Heart right ventricle (tissue), 16 donors: ENCODE measurements around the gene GJB2. TPM values are rescaled to one million over a fixed set of nuclear protein-coding genes. Genes with fewer than 3 reads are reported as not detected.

Experiments used
- ATAC-seq, 8 donors: fragments of 200-7000 bp; cut with Tn5 transposase; one replicate each; pipeline ENCODE4 v1.9.1; 2020; ENCODE audit warnings: mild to moderate bottlenecking in 8 of 8, moderate library complexity in 8 of 8, moderate number of reproducible peaks in 1 of 8
- DNase-seq, 2 donors: peaks; one replicate each; pipeline ENCODE4 v3.0.0-alpha.2; 2020
- H3K27ac ChIP-seq, 10 donors: fragments of 200-600 bp; sonication (generic) in 2 of 10; one replicate each; pipeline versions ENCODE4 v1.5.0 to v1.8.0; 2020 to 2022; ENCODE audit warnings: mild to moderate bottlenecking in 3 of 10
- H3K27me3 ChIP-seq, 7 donors: fragments of 200-600 bp; one replicate each; pipeline ENCODE4 v1.8.0; 2021 to 2022; ENCODE audit warnings: mild to moderate bottlenecking in 2 of 7
- H3K36me3 ChIP-seq, 9 donors: fragments of 200-600 bp; sonication (generic) in 1 of 9; one replicate each; pipeline versions ENCODE4 v1.5.0 to v1.8.0; 2020 to 2022; ENCODE audit warnings: mild to moderate bottlenecking in 2 of 9
- H3K4me1 ChIP-seq, 9 donors: fragments of 200-600 bp; sonication (generic) in 1 of 9; one replicate each; pipeline versions ENCODE4 v1.5.0 to v1.8.0; 2020 to 2022; ENCODE audit warnings: mild to moderate bottlenecking in 4 of 9
- H3K4me3 ChIP-seq, 10 donors: fragments of 200-600 bp; sonication (generic) in 2 of 10; one replicate each; pipeline versions ENCODE4 v1.5.0 to v1.8.0; 2020 to 2022; ENCODE audit warnings: mild to moderate bottlenecking in 7 of 10, moderate library complexity in 2 of 10
- H3K9me3 ChIP-seq, 11 donors: fragments of 200-600 bp in 10 of 11; sonication (generic) in 2 of 11; one replicate each; pipeline versions ENCODE4 v1.5.0 to v1.8.0; 2013 to 2022; ENCODE audit warnings: mild to moderate bottlenecking in 2 of 11, control low read depth in 1 of 11, moderate library complexity in 1 of 11
- WGBS, 2 donors: extraction: QIAGEN DNeasy Blood & Tissue Kit; methylation state at CpG; one replicate each; pipeline ENCODE4 v1.1.7; 2013; ENCODE audit warnings: inconsistent platforms in 1 of 2; 5-methylcytosine and 5-hydroxymethylcytosine counted together
- intact Hi-C, 10 donors: fragments of 100-400 bp; cut with DNase I; formaldehyde crosslinking; loops; one replicate each; pipeline versions ENCODE4 v1.11.1 to v1.14.2; 2022
- polyA plus RNA-seq, 2 donors: library from polyadenylated mRNA; stranded (reverse); fragments of 200-250 nt; gene quantifications; one replicate each; pipeline ENCODE4 v1.2.3, GENCODE V29; 2013
- total RNA-seq, 10 donors: library from RNA; stranded (reverse); fragmentation: NEBNext Ultra II Directional in 3 of 10; extraction: Animal tissue kit (Norgen Biotek cat#: 25700) in 3 of 10; gene quantifications; one replicate each; pipeline versions ENCODE4 v1.2.1 to v1.2.4, GENCODE V29; 2021 to 2023
- TF ChIP-seq, protein P1 (sequence below), 9 donors: fragments of 200-600 bp; sonication (generic) in 2 of 9; IDR thresholded peaks; one replicate each; pipeline versions ENCODE4 v1.5.0 to v1.8.0; 2021 to 2022; ENCODE audit warnings: antibody characterized with exemption in 9 of 9, mild to moderate bottlenecking in 5 of 9, moderate library complexity in 1 of 9
- donor health status: Arrhythmogenic right ventricular cardiomyopathy.
- donor health status: ischemic (EF 13 %, LVEDD 7.1; RV severe dilation, severe dysfunction).
- donor health status: healthy with polysubstance abuse.
- donor health status: DM: no; HTN: yes; CAD: no.
- donor health status: DM: no; HTN: no; CAD: no.
- donor health status: ischemic (EF 25% LVEDD 6.9; RV normal size, moderate dysfunction).
- donor health status: ischemic (EF 25% LVEDD 5.7; RV mildly dilated, moderate dysfunction).
- donor health status: healthy.
- donor health status: DM: yes; HTN: yes; CAD: no.
- donor health status: Ischemic cardiomyopathy.
- donor health status: ischemic (EF 35%, LVEDD 5.7; RV mildly dilated, moderate dysfunction).
- donor health status: nonischemic (EF 11% LVEDD 7.7; RV severe dilation, severe dysfunction).
- donor health status: DM: yes; HTN: yes; CAD: no.
- donor health status: PGD.
- donor health status: ischemic (EF 29% LVEDD 5.4; RV normal size, mild dysfunction).
- donor health status: nonischemic (EF 23%, LVEDD 6.1; RV moderate dilation, normal function).

The GJB2 gene
- total and polyA plus RNA-seq, 12 donors, result 0.09 to 0.90 (median 0.28) TPM; not detected in 1

DNA sequence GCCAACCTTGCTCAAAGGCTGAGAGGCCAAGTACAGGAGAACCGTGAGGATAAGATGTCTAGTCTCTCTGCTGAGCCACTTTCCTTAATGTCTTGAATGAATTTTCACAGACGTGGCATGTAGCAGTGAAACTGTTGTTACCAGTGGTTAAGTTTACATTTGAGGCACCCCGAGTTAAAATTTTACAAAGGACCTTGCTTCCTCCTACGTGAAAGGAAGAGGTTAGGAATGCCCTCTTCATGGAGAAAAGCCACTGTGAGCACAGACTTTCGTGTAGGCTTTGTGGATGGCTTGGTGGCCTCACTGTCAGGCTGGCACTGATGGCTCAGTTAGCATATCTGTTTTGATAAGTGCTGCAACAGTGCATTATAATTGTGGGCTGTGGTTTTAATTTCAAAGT is 2.7 kb downstream of the GJB2 start:
- TF ChIP-seq, protein P1, sequence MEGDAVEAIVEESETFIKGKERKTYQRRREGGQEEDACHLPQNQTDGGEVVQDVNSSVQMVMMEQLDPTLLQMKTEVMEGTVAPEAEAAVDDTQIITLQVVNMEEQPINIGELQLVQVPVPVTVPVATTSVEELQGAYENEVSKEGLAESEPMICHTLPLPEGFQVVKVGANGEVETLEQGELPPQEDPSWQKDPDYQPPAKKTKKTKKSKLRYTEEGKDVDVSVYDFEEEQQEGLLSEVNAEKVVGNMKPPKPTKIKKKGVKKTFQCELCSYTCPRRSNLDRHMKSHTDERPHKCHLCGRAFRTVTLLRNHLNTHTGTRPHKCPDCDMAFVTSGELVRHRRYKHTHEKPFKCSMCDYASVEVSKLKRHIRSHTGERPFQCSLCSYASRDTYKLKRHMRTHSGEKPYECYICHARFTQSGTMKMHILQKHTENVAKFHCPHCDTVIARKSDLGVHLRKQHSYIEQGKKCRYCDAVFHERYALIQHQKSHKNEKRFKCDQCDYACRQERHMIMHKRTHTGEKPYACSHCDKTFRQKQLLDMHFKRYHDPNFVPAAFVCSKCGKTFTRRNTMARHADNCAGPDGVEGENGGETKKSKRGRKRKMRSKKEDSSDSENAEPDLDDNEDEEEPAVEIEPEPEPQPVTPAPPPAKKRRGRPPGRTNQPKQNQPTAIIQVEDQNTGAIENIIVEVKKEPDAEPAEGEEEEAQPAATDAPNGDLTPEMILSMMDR (IDR thresholded peaks at IDR 0.05), result no peak
- peaks cover 3 to 39% (median 25%) of the 10 kb centered on the region in 9 donors for H3K4me1 ChIP-seq
- peaks cover 17 to 66% (median 43%) of the 10 kb centered on the region in 7 donors for H3K27me3 ChIP-seq
- WGBS, 2 donors, result 85 to 87% methylated on average over 5 of the region's 5 CpGs
- no peaks in the 10 kb centered on the region for H3K9me3 ChIP-seq
- no peaks in the 10 kb centered on the region for H3K36me3 ChIP-seq
- H3K4me3 ChIP-seq, result no peak overlapping the region
- ATAC-seq (no peak), DNase-seq (no peak)
- H3K27ac ChIP-seq, result no peak overlapping the region
- intact Hi-C loops, result loop anchor here in 3 of 10 donors (10.0 kb wide), 2 partner anchors 305 to 735 kb away; no protein-coding TSS in a partner anchor

DNA sequence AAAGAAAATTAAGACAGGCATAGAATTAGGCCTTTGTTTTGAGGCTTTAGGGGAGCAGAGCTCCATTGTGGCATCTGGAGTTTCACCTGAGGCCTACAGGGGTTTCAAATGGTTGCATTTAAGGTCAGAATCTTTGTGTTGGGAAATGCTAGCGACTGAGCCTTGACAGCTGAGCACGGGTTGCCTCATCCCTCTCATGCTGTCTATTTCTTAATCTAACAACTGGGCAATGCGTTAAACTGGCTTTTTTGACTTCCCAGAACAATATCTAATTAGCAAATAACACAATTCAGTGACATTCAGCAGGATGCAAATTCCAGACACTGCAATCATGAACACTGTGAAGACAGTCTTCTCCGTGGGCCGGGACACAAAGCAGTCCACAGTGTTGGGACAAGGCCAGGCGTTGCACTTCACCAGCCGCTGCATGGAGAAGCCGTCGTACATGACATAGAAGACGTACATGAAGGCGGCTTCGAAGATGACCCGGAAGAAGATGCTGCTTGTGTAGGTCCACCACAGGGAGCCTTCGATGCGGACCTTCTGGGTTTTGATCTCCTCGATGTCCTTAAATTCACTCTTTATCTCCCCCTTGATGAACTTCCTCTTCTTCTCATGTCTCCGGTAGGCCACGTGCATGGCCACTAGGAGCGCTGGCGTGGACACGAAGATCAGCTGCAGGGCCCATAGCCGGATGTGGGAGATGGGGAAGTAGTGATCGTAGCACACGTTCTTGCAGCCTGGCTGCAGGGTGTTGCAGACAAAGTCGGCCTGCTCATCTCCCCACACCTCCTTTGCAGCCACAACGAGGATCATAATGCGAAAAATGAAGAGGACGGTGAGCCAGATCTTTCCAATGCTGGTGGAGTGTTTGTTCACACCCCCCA is 3.8 kb downstream of the GJB2 start:
- H3K27me3 ChIP-seq, result peaks cover 12 to 62% (median 33%) of the 10 kb centered on the region in 7 donors
- WGBS, 2 donors, result 83 to 87% methylated on average over 28 of the region's 28 CpGs
- no peak for ATAC-seq
- H3K4me1 ChIP-seq, result peaks cover 3 to 34% (median 25%) of the 10 kb centered on the region in 9 donors
- DNase-seq, result no peak
- intact Hi-C loops, result loop anchor here in 5 of 10 donors (10.0 kb wide), 1 partner anchor 736 kb away; no protein-coding TSS in a partner anchor
- H3K4me3 ChIP-seq, result no peak overlapping the region
- TF ChIP-seq, protein P1 (IDR thresholded peaks at IDR 0.05), result peak in 1 of 9 donors; percentile 30
- H3K9me3 ChIP-seq, result no peaks in the 10 kb centered on the region
- H3K27ac ChIP-seq, result no peak overlapping the region
- no peaks in the 10 kb centered on the region for H3K36me3 ChIP-seq

GRCh38 chr13:20186771-20187170 is 6.0 kb downstream of the GJB2 start:
- H3K36me3 ChIP-seq, result no peaks in the 10 kb centered on the region
- TF ChIP-seq, protein P1 (IDR thresholded peaks at IDR 0.05), result no peak
- 74 to 85% methylated on average over 6 of the region's 6 CpGs for WGBS, 2 donors
- intact Hi-C loops, result loop anchor here in 5 of 10 donors (10.0 kb wide), 1 partner anchor 738 kb away; no protein-coding TSS in a partner anchor
- H3K27me3 ChIP-seq, result peaks cover 0 to 40% (median 16%) of the 10 kb centered on the region in 7 donors
- no peaks in the 10 kb centered on the region for H3K9me3 ChIP-seq
- H3K4me1 ChIP-seq, result peaks cover 0 to 19% (median 3%) of the 10 kb centered on the region in 9 donors
- H3K27ac ChIP-seq, result no peak overlapping the region
- ATAC-seq (no peak), DNase-seq (no peak)
- no peak overlapping the region for H3K4me3 ChIP-seq

DNA sequence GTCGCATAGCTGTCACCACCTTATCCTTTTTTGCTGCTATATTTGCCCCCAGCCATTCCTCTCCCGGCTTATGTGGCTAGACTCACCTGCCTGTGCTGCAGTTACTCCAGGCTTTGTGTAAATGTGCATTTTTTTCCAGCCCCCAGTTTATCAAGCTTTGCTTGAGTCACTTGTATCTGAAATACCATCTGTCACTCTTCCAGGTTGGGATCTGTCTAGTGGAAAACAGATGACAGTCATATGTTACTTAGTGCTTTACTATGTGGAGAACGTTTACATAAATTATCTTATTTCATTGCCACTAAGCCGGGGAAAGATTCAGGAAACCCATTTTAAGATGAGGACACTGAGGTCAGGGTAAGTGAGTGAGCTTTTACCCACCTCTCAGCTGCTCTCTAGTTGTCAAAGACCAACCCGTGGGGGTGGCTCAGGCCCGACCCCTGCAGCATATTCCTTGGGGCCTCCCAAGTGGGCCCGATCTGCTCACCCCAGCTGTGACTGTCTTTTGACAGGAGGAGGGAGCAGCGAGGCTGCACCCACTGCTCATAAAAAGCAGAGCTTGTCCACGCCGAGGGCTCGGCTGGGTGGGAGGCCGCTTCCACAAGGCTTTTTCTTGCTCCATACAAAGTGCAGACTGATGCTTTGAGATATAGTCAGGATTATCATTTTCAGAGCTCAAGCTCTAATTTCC is 7.2 kb downstream of the GJB2 start:
- 54 to 60% methylated on average over 12 of the region's 12 CpGs for WGBS, 2 donors
- TF ChIP-seq, protein P1 (IDR thresholded peaks at IDR 0.05), result no peak
- H3K4me3 ChIP-seq, result no peak overlapping the region
- DNase-seq (no peak), ATAC-seq (no peak)
- H3K27me3 ChIP-seq, result peaks cover 0 to 39% (median 16%) of the 10 kb centered on the region in 7 donors
- no peaks in the 10 kb centered on the region for H3K9me3 ChIP-seq
- no peaks in the 10 kb centered on the region for H3K36me3 ChIP-seq
- intact Hi-C loops, result loop anchor here in 5 of 10 donors (10.0 kb wide), 1 partner anchor 739 kb away; no protein-coding TSS in a partner anchor
- H3K27ac ChIP-seq, result no peak overlapping the region
- peaks cover 0 to 14% (median 0%) of the 10 kb centered on the region in 9 donors for H3K4me1 ChIP-seq
